ENCODE measurements around the gene RCCD1.

GRCh38 chr15:90932660-90932991 lies 22.1 kb upstream of the RCCD1 start:
- TF ChIP-seq CTCF (IDR thresholded peaks at IDR 0.05; ENCODE audit: low read depth, low read length, poor library complexity, severe bottlenecking) (no peak), EZH2phosphoT487 (IDR thresholded peaks at IDR 0.05; ENCODE audit: borderline replicate concordance, low read length) (no peak)

Measured in DOHH2 (cell line).